HG03139 (cell line): ENCODE results near the gene PIMREG.

Experiments
- ATAC-seq: cut with Tn5 transposase; IDR thresholded peaks from one replicate; pipeline ENCODE4 v1.9.1; 2021; ENCODE audit not compliant: unreplicated experiment

PIMREG gene

DNA sequence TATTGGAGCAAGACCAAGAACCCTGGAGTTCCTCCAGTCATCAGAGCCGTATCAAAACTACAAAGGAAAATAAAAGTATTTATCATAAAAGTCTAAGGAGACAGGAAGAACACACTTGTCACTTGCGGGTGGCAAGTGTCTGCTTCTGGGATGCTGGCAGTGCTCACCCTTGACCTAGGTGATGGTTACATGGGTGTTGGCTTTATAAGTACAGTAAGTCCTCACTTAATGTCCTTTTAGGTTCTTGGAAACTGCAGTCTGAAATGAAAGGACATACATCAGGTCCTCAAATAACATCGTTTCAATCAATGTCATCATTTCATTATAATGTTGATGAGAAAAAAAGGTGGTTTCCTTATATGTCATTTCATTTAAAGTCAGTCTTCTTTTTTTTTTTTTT, 6.3 kb upstream of the PIMREG start:
- no peak for ATAC-seq

DNA sequence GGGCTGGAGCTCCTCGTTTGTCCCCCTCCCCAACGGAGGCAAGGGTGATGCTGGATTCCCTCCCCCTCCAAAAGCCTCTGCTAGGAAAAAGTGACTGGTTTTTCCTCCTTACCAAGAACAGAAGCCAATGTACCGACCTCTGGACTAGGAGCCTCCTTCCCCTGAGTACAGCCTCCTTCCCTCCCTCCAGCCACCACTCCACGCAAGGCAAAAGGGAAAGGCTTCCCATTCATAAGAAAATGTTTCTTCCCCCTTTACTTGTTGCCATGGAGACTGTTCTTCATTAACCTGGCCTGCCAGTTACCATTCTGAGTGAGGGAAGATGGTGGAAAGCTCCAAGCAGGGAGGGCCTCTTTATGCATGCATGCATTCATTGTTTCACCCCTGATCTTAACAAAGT, 4.3 kb upstream of the PIMREG start:
- no peak for ATAC-seq

DNA sequence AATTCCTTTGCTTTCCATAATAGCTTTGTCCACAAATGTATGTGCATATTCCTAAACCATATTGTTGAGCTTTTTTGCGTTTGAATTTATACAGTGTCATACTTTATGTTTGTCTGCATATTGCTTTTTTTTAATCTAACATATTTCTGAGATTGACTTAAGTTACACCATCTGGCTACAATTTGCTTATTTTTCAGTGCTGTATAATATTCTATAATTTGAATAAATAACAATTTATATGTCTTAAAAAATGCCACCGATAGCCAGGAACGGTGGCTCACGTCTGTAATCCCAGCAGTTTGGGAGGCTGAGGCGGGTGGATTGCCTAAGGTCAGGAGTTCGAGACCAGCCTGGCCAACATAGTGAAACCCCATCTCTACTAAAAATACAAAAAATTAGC, 1.5 kb upstream of the PIMREG start:
- ATAC-seq: no peak

DNA sequence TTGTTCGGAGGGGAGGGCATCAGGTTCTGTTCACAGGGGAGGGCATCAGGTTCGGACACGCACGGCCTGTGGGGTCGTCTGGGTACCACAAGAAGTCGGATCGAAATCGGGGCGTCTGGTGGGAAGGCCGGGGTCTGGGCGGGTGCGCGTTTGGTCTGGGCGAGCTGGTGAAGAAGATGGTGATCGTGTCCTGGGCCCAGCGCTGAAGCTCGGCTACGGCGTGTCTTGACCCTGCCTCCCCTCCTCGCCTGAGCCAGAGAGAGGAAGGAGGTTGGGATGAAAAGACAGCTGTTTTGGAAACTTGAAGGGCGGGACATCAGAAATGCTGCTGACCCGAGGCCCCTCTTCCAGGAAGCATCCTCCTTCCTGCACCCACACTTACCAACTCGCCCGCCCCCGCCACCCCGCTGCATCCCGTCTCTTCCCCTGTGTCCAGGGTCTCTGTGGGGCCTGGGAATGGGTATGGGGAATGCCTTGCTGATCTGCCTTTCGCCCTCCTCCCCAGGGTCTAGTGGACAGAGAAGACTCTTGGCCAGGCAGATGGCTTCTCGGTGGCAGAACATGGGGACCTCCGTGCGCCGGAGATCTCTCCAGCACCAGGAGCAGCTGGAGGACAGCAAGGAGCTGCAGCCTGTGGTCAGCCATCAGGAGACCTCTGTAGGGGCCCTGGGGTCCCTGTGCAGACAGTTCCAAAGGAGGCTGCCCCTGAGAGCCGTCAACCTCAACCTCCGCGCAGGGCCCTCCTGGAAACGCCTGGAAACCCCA, 498 bp downstream of the PIMREG start:
- ATAC-seq: no peak

DNA sequence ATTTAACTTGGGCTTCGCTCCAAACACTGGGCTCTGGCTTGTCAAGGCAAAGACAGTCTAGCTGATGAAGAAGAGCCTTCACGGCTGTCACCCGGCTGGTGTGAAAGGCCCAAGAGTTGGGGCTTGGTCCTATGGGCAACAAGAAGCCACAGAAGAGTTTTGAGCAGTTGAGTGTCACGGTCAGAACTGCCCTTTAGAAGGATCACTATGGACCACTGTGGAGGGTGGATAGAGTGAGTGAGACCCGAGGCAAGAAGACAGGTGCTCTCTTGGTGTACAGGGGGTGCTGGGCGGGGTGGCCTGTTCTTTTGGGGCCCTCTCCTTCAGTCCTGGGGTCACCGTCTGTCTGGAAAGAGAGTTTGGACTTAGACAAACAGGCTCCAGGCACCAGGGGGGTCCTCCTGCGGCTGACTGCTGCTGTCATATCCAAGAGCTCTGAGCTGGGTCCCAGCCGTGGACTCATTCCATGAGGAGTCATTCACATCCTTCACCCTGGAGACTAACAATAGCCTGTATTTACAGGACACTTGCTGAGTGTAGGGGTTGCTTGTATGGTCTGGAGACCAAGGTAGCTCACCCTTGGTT, 2.4 kb downstream of the PIMREG start:
- no peak for ATAC-seq

DNA sequence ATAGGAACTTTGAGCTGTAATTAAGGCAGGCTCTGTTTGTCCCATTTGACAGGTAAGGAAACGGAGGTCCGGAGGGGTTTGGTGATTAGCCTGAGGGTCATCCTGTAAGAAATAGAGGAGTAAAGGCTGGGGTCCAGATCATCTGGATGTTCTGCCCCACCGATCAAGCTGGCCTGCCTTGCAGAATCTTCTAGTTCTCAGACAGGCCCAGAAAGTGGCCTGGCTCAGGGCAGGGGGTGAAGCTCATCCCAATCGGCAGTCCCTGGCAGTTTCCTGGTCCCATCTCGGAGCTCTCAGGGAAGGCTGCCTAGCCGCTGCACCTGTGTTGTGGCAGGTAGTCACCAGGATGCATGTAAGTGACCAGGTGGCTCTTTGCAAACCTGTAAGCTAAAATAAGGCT, 4.2 kb downstream of the PIMREG start:
- no peak for ATAC-seq

DNA sequence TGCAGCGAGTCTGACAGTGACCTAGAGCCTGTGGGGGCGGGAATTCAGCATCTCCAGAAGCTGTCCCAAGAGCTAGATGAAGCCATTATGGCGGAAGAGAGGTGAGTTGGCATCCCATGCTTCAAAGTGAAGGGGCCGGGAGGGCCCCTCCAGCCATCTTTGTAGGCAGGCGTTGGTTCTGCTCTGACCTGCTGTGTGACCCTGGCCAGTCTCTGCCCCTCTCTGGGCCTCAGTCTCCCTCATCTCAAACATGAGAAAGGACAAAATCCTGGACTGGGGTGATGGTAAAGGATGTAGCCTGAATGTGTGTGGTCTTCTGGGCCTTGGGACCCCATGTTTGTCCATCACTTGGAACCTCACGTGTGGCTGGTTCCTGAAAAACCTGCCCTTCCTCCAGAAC, 5.1 kb downstream of the PIMREG start:
- ATAC-seq: no peak

DNA sequence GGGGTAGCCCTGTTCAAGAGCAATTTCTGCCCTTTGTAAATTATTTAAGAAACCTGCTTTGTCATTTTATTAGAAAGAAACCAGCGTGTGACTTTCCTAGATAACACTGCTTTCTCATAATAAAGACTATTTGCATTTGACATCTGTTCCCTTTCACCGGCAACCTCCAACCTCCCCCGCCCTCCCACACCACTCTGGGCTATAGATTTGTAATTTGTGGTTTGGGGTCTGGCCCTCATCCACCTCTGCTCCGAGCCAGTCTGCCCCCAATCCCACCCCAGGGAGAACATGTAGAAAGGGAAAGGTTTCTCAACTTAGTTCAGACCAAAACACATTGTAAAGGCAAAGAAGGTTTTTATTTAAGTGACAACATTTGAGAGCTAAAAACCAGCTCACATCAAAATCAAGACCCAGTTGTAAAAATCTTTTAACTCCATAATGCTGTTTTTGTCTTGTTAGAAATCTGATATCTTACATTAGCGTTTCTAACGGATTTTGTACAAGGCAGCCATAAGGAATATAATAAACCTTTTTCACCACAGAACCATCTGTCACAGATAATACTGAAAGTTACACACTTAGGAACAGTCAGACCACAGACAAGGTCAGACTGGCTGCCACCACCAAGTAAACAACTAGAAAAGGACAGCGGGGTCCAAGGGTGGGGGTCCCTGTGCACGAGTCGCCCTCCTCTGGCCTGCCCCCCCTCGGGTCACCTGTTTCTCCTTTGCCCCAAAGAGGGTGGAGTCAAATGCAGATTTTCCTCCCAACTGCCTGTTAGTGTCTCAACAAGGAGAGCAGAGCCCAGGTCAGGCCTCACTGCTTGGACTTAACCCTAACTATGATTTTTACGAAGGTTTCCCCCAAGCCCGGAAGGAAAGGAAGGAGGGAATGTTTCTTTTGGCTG, 6.9 kb downstream of the PIMREG start:
- ATAC-seq: no peak

DNA sequence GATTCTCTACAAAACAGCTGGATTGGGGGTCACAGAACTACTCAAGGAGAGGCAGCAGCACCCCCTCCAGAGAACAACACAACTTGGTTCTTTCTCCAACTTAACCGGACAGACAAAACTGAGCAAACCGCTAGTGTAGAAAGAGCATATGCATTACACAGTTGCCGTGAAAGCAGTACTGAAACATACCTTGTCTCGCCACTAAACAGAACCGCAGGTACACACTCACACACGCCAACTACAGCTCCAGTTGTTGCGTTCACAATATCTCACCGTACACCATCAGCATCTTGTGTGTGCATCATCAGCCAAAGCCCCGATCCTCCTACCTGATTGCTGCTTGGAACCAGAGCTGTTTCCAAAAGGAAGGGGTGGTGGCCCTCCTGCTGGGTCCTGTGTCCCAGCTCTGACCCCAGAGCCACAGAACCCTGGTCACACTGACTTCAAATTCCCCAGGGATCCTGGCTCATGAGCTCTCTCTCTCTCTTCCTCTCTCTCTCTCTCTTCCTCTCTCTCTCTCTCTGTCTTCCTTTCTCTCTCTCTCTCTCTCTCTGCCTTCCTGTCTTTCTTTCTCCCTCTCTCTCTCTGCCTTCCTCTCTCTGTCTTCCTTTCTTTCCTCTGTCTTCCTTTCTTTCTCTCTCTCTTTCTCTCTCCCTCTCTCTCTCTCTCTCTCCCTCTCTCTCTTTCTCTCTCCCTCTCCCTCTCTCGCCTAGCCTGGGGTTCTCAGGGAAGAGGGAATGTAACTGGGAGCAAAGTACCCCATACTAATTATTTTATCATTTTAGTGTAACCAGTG, 8.4 kb downstream of the PIMREG start:
- no peak for ATAC-seq

DNA sequence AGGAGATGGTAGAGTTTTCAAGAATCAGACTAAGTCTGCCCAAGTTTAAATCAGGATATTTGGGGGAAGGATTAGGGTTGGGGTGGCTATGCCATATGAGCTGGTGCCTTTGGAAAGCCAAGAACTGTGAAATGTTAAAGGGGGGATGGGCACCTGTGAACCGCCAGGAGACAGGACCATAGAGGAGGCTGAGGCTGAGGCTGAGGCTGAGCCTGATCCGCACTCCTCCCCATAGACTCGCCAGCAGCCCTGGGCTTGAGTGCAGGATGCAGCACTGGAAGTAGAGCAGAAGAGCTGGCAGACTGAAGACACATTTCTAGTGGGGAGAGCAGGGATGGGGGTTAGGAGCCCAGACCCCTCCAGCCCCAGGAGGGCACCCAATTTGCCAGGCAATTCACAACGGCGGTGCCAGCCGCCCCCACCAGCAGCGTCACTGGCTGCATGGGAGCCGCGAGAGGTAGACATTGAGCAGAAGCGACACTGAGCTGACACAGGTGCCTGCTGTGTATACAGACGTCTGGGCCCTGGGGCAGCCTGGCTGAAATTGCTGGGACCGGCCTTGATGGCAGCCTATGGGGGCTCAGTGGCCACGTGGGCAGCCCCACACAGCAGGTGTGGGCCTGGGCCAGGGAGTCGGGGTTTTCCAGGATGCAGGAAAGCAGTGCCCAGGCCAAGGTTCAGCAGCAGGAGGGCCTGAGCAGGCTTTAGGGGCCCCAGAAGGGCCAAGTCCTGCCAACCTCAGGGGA, 9.2 kb downstream of the PIMREG start:
- ATAC-seq: no peak

DNA sequence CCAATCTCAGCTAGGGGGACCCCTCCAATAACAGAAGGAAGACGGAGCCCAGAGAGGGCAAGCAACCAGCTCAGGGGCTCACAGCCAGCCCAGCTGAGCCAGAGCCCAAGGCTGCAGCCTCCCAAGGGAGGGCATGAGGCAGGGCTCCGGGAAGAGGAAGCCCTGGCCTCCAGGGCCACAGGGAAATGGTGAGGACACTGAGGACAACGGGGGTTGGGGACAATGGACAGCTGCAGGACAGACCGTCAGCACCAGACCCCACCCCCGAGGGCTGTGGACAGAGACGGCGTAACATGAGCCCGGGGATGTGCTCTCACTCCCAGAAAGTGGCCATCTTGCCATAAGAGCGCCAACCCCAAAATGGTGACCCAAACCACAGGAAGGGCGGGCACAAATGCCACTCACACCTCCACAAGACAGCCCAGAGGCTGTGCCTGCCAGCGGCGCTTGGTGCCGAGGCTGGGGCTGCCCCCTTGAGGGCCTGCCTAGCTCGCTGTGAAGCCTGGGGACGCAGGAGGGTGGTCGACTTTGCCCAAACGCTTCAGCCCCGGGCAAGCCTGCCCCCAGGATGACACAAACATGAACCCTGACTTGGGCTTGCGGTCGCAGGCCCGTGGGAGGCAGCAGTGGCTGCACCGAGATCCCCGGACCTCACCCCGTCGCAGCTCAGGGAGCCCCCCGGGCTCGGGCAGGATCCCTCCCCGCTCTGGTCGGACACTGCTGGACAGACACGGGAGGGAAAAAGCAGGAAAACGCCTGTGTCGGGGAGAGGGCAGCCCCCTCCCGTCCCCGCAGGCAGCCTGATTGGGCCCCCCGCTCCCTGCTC, 10.5 kb downstream of the PIMREG start:
- ATAC-seq: no peak

DNA sequence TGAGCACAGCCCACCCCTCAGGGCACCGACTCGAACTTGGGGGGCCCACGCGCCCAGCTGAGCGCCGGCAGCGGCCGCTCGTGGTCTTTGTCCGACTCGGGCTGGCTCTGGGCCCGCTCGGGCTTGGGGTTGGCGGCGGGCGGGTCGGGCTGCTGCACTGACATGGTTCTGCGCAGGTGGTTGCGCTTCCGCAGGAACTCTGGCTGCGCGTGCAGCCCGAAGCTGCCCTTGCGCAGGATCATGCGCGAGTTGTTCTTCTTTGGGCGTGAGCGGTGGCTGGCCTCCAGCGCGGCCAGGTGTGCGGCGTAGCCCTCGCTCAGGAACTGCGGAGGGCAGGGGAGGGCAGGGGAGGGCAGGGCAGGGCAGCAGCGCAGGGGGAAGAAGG, 11.1 kb downstream of the PIMREG start:
- no peak for ATAC-seq

DNA sequence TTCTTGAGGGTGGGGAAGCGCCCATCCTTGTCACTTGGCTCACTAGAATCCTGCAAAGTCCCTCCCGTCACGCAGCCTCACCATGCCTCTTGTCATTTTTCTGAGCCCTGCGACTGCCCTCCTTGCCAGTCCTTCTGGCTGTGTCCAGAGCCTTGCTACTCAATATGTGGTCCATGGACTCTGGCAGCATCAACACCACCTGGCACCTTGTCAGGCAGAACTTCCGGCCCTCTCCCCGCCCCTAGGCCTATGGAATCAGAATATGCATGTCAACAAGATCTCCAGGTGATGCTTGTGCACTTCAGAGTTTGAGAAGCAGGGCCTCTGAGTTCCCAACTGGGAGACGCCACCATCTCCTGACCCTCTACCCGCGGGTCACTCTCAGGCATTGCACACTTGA, 12.1 kb downstream of the PIMREG start:
- ATAC-seq: no peak

DNA sequence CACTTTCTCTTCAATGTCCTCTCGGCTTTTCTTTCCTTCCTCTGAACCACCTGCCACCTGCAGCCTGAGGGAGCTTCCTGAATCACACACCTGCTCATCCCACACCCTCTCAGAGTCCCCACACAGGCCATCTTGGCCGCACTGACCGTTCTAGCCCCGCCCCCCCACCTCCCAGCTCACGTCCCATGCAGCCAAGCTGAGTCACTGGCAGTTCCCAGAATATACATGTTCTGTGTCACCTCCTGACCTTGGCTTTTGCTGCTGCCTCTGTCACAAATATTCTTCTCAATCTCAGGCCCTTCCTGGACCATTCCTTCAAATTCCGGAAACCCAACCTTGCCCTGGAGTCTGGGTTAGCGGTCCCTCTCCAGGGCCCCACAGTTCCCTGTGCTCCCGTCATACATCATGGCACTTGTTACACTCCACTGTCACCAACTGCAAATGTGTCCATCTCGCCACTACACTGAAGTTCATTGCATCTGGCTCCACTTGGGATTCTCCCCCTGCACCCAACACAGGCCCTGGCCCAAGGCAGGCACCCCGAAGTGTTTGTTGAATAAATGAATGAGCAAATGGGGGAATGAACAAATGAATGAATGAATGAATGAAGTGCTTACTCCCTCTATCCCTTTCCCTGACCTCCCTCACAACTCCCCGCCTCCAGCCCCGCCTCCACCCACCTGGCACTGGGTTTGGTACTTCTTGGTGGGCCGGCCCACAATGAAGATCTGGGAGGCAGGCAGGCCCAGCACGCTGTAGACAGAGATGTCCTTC, 12.8 kb downstream of the PIMREG start:
- ATAC-seq: no peak

DNA sequence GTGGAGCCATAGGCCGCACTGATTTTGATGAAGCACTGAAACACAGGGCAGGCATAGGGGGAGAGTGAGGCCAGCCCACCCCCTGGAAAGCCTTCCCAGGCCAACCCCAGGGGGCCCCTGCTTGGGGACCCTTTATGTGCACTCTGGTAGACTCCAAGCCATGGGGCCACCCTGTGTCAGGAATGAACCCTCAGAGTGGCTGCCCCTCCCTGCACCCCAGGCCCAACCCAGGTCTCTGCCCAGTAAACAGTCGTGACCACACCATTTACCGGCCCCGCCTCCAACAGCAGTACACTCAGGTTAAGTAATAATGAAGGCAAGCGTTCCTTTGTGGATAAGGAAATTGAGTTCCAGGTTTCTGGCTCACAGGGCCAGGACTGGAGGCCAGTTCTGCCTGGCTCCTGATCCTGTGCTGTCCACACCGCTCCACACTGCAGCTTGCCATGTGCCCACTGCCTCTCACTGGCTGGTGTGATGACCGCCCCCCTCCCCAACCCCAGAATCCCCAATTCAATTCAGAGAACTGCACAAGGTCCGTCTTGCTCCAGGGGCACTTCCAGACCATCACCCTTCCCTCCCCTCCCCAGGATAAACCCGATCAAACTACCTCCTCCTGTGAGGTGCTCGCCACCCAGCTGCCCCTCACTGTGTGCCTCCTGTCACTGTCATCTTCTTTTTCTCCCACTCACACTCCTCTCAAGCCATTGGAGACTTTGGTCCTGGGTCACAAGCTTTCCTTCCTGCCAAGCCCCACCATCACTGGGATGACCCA, 13.6 kb downstream of the PIMREG start:
- no peak for ATAC-seq

DNA sequence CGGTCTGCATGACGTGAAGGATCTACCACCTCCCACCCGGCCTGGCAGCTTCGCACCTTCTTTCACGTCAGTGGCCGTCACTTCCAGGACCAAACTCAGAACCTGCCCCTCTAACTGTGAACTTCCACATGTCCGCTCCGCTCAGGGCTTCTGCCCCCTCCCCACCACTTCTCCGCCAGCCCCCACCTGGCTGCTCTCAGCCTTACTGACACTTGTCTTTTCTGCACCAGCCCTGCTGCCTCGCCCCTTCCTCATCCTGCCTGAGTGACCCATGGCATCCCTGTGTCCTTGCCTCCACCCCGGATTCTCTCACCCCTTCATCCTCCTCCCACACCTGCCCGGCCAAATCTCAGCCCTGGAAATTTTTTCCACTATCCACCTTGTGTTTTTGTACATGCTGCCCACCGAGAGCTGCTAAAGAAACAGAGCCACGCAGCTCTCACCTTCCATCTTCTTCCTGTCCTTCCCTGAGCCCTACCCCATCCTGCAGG, 14.2 kb downstream of the PIMREG start:
- no peak for ATAC-seq

DNA sequence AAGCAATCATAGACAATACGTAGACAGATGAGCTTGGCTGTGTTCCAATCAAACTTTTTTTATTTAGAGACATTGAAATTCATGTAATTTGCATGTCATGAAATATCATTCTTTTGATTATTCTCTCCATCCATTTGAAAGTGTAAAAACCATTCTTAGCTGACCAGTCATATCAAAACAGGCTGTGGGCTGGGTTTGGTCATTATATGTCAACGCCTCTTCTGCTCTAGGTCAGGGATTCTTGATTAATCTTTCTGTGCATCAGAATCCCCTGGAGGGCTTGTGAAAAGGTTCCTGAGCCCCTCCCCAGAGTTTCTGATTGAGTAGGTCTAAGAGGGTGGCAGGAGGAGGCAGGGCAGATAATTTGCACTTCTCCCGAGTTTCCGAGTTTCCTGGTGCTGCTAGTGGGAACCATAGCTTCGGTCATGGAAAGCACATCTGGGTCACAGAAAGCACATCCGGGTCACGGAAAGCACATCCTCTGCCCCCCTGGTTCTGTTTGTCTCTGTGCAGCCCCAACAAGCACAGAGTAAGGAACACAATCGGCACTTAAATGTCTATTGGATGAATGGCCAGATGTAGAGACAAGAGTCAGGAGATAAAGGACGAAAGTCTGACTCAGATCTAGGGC, 16.4 kb downstream of the PIMREG start:
- no peak for ATAC-seq
